Lower leg skin (tissue), 3 donors: Measurements from ENCODE around the gene TBCC.

Experiments
- CTCF ChIP-seq, 3 donors: fragments of 450-650 bp; IDR thresholded peaks; one replicate each; pipeline ENCODE4 v1.5.1; 2016; ENCODE audit warnings: antibody characterized with exemption in 3 of 3, mild to moderate bottlenecking in 3 of 3, moderate library complexity in 2 of 3
- POLR2A ChIP-seq, 2 donors: fragments of 450-650 bp; IDR thresholded peaks; one replicate each; pipeline ENCODE4 v1.6.1; 2016 to 2017; ENCODE audit warnings: antibody characterized with exemption in 2 of 2, mild to moderate bottlenecking in 1 of 2, moderate library complexity in 1 of 2

GRCh38 chr6:42761287-42762067 lies 15.6 kb upstream of the TBCC start:
- TF ChIP-seq CTCF (IDR thresholded peaks at IDR 0.05) (no peak), POLR2A (IDR thresholded peaks at IDR 0.05) (no peak)
